GM11168 (cell line): ENCODE data around the gene CTDNEP1.

Experiments
- in situ Hi-C: fragments of 300-500 bp; cut with MboI; formaldehyde crosslinking; loops from one replicate; pipeline ENCODE4 v1.12.0; 2022; ENCODE audit warnings: low sequenced_read_pairs; ENCODE audit not compliant: unreplicated experiment

The CTDNEP1 gene

GRCh38 chr17:7235693-7236665 lies 15.6 kb downstream of the CTDNEP1 start:
- in situ Hi-C loops, result no loop called here

GRCh38 chr17:7234083-7234951 lies 17.2 kb downstream of the CTDNEP1 start, which contains the start of gene DVL2:
Gene DVL2 (minus strand): TSS chr17:7234517. CDS start chr17:7234262, 255 bp downstream.
- in situ Hi-C loops, result no loop called here

GRCh38 chr17:7233701-7234082 lies 17.8 kb downstream of the CTDNEP1 start:
- in situ Hi-C loops, result no loop called here

GRCh38 chr17:7232114-7232513 lies 19.4 kb downstream of the CTDNEP1 start:
- in situ Hi-C loops, result no loop called here

- in situ Hi-C loops, result no loop called here
These were observed 22.0 kb downstream of the CTDNEP1 start for GRCh38 chr17:7229504-7229903.

- in situ Hi-C loops, result no loop called here
These were observed 22.6 kb downstream of the CTDNEP1 start for GRCh38 chr17:7228920-7229319.

GRCh38 chr17:7226721-7227710 lies 24.5 kb downstream of the CTDNEP1 start:
- in situ Hi-C loops, result no loop called here

GRCh38 chr17:7225711-7226331 lies 25.7 kb downstream of the CTDNEP1 start:
- in situ Hi-C loops, result no loop called here

- in situ Hi-C loops, result no loop called here
These were observed 26.8 kb downstream of the CTDNEP1 start for GRCh38 chr17:7224661-7225111.

GRCh38 chr17:7224110-7224509 lies 27.4 kb downstream of the CTDNEP1 start:
- in situ Hi-C loops, result no loop called here

- in situ Hi-C loops, result no loop called here
These were observed 28.2 kb downstream of the CTDNEP1 start for GRCh38 chr17:7223375-7223774.

- in situ Hi-C loops, result no loop called here
These were observed 28.6 kb downstream of the CTDNEP1 start for GRCh38 chr17:7222972-7223292.

- in situ Hi-C loops, result no loop called here
These were observed 29.2 kb downstream of the CTDNEP1 start for GRCh38 chr17:7222093-7222971.

GRCh38 chr17:7221278-7222092 lies 30.0 kb downstream of the CTDNEP1 start:
- in situ Hi-C loops, result no loop called here

GRCh38 chr17:7220593-7221277 lies 30.8 kb downstream of the CTDNEP1 start:
- in situ Hi-C loops, result no loop called here

- in situ Hi-C loops, result no loop called here
These were observed 31.5 kb downstream of the CTDNEP1 start, which contains the start of the genes ACADVL and DLG4 for GRCh38 chr17:7219812-7220592. Gene ACADVL (plus strand): TSS chr17:7219938. CDS start chr17:7219985, 47 bp downstream. Gene DLG4 (minus strand): TSS chr17:7219836.
